ENCODE results near the gene MREG.

MREG gene

DNA sequence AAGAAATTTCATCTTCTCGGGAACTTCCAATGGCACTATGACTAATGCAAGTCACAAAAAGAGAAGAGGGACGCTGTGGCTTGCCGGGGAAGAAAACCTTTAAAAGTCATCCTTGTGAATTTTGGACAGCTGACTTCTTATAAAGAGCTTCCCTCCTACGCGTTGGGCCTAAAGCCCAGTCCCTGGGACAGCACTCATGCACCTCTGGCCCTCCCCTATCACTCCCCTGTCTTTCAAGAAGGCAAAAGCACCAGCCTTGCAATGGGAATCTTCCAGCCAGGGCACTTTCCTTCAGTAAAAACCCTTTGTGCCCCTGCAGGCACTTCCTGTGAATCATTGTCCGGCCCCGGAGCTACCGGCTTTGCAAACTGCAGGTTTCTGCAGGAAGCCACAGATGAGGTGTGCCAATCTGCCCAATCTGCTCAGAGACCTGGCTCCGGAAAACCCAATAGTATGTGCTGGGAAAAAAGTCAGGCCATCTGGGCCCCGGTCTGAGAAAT lies 7.1 kb downstream of the MREG start:
- peak overlapping the region; percentile 91 for H3K4me2 ChIP-seq (ENCODE audit: low read depth, low read length, poor library complexity, severe bottlenecking)
- H3K27me3 ChIP-seq (ENCODE audit: insufficient read depth, low read length, poor library complexity, severe bottlenecking): no peaks in the 10 kb centered on the region
- peaks cover 84% of the 10 kb centered on the region for H3K79me2 ChIP-seq (ENCODE audit: insufficient read depth, low read length)
- peaks cover 2% of the 10 kb centered on the region for H4K20me1 ChIP-seq (ENCODE audit: insufficient read depth, low read length, poor library complexity, severe bottlenecking)
- H3K4me3 ChIP-seq (ENCODE audit: low read length, poor library complexity, severe bottlenecking): peak overlapping the region; percentile 78
- H3K9ac ChIP-seq (ENCODE audit: low read depth, low read length, poor library complexity, severe bottlenecking): peak overlapping the region; percentile 87
- peaks cover 69% of the 10 kb centered on the region for H3K4me1 ChIP-seq (ENCODE audit: insufficient read depth, low read length, poor library complexity, severe bottlenecking)
- TF ChIP-seq, protein P1, sequence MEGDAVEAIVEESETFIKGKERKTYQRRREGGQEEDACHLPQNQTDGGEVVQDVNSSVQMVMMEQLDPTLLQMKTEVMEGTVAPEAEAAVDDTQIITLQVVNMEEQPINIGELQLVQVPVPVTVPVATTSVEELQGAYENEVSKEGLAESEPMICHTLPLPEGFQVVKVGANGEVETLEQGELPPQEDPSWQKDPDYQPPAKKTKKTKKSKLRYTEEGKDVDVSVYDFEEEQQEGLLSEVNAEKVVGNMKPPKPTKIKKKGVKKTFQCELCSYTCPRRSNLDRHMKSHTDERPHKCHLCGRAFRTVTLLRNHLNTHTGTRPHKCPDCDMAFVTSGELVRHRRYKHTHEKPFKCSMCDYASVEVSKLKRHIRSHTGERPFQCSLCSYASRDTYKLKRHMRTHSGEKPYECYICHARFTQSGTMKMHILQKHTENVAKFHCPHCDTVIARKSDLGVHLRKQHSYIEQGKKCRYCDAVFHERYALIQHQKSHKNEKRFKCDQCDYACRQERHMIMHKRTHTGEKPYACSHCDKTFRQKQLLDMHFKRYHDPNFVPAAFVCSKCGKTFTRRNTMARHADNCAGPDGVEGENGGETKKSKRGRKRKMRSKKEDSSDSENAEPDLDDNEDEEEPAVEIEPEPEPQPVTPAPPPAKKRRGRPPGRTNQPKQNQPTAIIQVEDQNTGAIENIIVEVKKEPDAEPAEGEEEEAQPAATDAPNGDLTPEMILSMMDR (conservative IDR thresholded peaks at IDR 0.05; ENCODE audit: low read length): peak; percentile 17; the same call in 1 of the 2 replicates
- TF ChIP-seq EZH2phosphoT487 (IDR thresholded peaks at IDR 0.05; ENCODE audit: borderline replicate concordance): no peak
- H3K9me2 ChIP-seq (replicated peaks; ENCODE audit: low read depth, low read length): no peaks in the 10 kb centered on the region
- no peaks in the 10 kb centered on the region for H3K9me3 ChIP-seq (ENCODE audit: insufficient read depth, low read depth, low read length)
- H3F3A ChIP-seq (ENCODE audit: low read depth): peaks cover 10% of the 10 kb centered on the region
- H2AFZ ChIP-seq (ENCODE audit: low read length): peak overlapping the region; percentile 2; the same call in 1 of the 2 replicates
- H3K36me3 ChIP-seq (ENCODE audit: insufficient read depth, low read length): no peaks in the 10 kb centered on the region

DNA sequence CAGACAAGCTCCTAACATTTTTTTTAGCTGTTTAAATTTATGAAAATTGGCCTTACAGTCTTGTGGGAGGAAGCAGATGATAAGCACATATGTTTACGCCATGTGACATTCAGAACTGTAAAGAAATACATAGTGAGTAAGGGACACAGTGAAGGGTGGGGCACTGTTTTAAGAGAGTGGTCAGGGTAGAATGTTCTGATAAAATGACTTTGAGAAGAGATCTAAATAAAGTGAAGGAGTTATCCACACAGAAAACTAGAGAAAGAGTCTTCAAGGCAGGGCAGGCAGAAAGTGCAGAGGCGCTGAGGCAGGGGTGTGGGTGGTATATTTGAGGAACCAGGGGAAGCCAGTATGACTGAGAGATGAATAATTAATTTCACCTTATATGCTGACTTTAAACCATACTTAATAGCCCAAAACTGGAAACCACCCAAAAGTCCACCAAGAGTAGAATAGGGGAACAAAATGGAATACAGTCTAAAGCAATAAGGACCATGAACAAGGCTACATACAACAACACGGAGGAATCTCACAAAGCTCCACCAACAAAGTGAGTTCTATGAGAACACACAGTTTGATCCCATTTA lies 8.6 kb downstream of the MREG start:
- Histone ChIP-seq H2AFZ (ENCODE audit: low read length) (no peak overlapping the region), H3K79me2 (ENCODE audit: insufficient read depth, low read length) (peaks cover 84% of the 10 kb centered on the region), H3K9me2 (replicated peaks; ENCODE audit: low read depth, low read length) (no peaks in the 10 kb centered on the region), H3K36me3 (ENCODE audit: insufficient read depth, low read length) (no peaks in the 10 kb centered on the region; the same call in 1 of the 2 replicates), H3K4me1 (ENCODE audit: insufficient read depth, low read length, poor library complexity, severe bottlenecking) (peaks cover 78% of the 10 kb centered on the region), H4K20me1 (ENCODE audit: insufficient read depth, low read length, poor library complexity, severe bottlenecking) (no peaks in the 10 kb centered on the region), H3K9ac (ENCODE audit: low read depth, low read length, poor library complexity, severe bottlenecking) (peak overlapping the region; percentile 87), H3F3A (ENCODE audit: low read depth) (peaks cover 10% of the 10 kb centered on the region), H3K9me3 (ENCODE audit: insufficient read depth, low read depth, low read length) (no peaks in the 10 kb centered on the region), H3K4me2 (ENCODE audit: low read depth, low read length, poor library complexity, severe bottlenecking) (peak overlapping the region; percentile 91), H3K27me3 (ENCODE audit: insufficient read depth, low read length, poor library complexity, severe bottlenecking) (no peaks in the 10 kb centered on the region), H3K4me3 (ENCODE audit: low read length, poor library complexity, severe bottlenecking) (peak overlapping the region; percentile 78)
- TF ChIP-seq, protein P1 (conservative IDR thresholded peaks at IDR 0.05; ENCODE audit: low read length): no peak
- no peak for TF ChIP-seq EZH2phosphoT487 (IDR thresholded peaks at IDR 0.05; ENCODE audit: borderline replicate concordance)

DNA sequence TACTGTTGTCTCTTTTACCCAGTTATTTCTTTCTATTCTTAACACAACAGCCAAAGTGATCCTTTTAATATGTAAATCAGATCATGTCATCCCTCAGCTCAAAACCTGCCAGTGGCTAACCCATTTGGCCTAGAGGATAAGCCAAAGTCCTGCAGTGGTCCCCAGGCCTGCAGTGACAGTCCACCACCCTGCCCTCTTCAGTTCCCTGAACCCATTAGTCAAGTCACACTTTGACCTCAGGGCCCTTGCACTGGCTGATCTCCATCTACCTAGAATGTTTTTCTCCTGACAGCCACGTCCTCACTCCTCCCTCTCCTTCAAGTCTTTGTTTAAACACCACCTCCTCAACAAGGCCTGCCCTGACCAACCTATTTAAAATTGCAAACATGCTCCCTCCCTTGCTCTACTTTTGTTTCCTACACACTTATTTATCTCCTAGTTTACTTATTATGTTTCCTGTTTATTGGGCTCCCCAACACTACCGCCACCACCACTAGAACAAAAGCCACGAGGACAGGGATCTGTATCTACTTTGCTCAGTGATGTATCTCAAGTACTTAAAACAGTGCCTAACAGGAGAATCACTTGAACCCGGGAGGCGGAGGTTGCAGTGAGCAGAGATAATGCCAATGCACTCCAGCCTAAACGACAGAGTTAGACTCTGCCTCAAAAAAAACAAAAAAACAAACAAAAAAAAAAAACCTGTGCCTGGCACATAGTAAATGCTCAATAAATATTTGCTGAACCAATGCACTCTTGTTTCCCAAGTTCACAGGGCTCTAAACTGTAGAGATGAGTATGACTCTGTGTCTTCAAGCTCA lies 9.3 kb downstream of the MREG start:
- H3K79me2 ChIP-seq (ENCODE audit: insufficient read depth, low read length): peaks cover 84% of the 10 kb centered on the region
- TF ChIP-seq EZH2phosphoT487 (IDR thresholded peaks at IDR 0.05; ENCODE audit: borderline replicate concordance): no peak
- TF ChIP-seq, protein P1 (conservative IDR thresholded peaks at IDR 0.05; ENCODE audit: low read length): no peak
- H3K36me3 ChIP-seq (ENCODE audit: insufficient read depth, low read length): no peaks in the 10 kb centered on the region; the same call in 1 of the 2 replicates
- no peaks in the 10 kb centered on the region for H3K9me3 ChIP-seq (ENCODE audit: insufficient read depth, low read depth, low read length)
- H2AFZ ChIP-seq (ENCODE audit: low read length): no peak overlapping the region
- peak overlapping the region; percentile 78 for H3K4me3 ChIP-seq (ENCODE audit: low read length, poor library complexity, severe bottlenecking)
- no peaks in the 10 kb centered on the region for H4K20me1 ChIP-seq (ENCODE audit: insufficient read depth, low read length, poor library complexity, severe bottlenecking)
- no peaks in the 10 kb centered on the region for H3K27me3 ChIP-seq (ENCODE audit: insufficient read depth, low read length, poor library complexity, severe bottlenecking)
- peaks cover 10% of the 10 kb centered on the region for H3F3A ChIP-seq (ENCODE audit: low read depth)
- H3K9me2 ChIP-seq (replicated peaks; ENCODE audit: low read depth, low read length): no peaks in the 10 kb centered on the region
- peaks cover 74% of the 10 kb centered on the region for H3K4me1 ChIP-seq (ENCODE audit: insufficient read depth, low read length, poor library complexity, severe bottlenecking)
- peak overlapping the region; percentile 91 for H3K4me2 ChIP-seq (ENCODE audit: low read depth, low read length, poor library complexity, severe bottlenecking)
- peak overlapping the region; percentile 87 for H3K9ac ChIP-seq (ENCODE audit: low read depth, low read length, poor library complexity, severe bottlenecking)
